ENCODE results near the gene AP3S2. TPM values are rescaled to one million over a fixed set of nuclear protein-coding genes. Genes with fewer than 3 reads are reported as not detected.

AP3S2 gene
- total RNA-seq, 1 donor: 73.0 TPM

DNA sequence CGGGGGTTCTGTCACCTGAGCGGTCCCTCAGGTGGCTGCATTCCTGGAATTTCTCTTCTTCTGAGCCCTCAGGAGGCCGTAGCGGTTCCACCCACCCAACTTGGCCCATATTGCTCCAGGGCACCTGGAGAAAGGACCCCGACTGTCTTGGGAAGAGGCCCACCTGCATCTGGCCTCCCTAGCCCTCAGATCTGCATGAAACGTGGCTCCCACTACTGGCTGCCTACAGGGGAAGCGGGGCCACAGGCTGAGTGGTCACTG lies 69.3 kb downstream of the AP3S2 start:
- DNase-seq (ENCODE audit: low read depth): no peak
- no peak overlapping the region for H3K4me3 ChIP-seq (ENCODE audit: low read depth, low read length)
- TF ChIP-seq, protein P1, sequence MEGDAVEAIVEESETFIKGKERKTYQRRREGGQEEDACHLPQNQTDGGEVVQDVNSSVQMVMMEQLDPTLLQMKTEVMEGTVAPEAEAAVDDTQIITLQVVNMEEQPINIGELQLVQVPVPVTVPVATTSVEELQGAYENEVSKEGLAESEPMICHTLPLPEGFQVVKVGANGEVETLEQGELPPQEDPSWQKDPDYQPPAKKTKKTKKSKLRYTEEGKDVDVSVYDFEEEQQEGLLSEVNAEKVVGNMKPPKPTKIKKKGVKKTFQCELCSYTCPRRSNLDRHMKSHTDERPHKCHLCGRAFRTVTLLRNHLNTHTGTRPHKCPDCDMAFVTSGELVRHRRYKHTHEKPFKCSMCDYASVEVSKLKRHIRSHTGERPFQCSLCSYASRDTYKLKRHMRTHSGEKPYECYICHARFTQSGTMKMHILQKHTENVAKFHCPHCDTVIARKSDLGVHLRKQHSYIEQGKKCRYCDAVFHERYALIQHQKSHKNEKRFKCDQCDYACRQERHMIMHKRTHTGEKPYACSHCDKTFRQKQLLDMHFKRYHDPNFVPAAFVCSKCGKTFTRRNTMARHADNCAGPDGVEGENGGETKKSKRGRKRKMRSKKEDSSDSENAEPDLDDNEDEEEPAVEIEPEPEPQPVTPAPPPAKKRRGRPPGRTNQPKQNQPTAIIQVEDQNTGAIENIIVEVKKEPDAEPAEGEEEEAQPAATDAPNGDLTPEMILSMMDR (IDR thresholded peaks at IDR 0.05; ENCODE audit: insufficient read depth, low read depth, low read length): no peak

DNA sequence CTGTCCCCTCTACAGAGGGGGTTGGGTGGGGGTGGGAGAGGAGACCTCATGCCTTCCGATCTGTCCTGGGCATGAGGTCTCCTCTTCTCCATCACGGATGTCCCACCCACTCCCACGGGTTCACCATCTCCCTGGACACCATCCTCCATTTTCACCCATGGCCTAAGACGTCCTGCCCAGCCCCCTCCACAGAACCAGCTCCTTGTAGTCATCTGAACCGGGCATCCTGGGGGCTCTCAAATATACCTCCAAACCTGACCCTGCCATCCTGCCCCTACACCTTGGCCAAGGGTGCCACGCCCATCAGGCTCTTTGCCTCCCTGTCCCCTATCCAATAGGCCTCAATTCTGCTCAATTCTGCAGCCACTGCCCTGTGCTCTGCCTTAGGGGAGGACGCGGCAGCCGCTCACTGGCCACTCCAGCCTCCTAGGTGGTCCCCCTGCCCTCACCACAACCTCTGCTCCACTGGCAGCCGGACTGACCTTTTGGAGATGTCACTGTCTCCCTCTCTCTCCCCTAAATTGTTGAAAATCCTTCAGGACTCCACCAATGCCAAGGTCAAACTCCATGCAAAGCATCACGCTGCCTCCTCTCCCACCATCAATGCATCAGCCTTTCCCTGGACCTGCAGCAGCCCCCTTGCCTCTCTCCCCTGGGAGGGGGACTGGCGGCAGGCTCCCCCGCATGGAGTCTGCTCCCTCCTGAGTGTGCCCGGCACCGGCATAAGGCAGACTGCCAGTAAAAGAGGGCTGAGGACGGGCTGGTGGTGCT lies 69.8 kb downstream of the AP3S2 start:
- TF ChIP-seq, protein P1 (IDR thresholded peaks at IDR 0.05; ENCODE audit: insufficient read depth, low read depth, low read length): no peak
- H3K4me3 ChIP-seq (ENCODE audit: low read depth, low read length): no peak overlapping the region
- DNase-seq (ENCODE audit: low read depth): no peak

DNA sequence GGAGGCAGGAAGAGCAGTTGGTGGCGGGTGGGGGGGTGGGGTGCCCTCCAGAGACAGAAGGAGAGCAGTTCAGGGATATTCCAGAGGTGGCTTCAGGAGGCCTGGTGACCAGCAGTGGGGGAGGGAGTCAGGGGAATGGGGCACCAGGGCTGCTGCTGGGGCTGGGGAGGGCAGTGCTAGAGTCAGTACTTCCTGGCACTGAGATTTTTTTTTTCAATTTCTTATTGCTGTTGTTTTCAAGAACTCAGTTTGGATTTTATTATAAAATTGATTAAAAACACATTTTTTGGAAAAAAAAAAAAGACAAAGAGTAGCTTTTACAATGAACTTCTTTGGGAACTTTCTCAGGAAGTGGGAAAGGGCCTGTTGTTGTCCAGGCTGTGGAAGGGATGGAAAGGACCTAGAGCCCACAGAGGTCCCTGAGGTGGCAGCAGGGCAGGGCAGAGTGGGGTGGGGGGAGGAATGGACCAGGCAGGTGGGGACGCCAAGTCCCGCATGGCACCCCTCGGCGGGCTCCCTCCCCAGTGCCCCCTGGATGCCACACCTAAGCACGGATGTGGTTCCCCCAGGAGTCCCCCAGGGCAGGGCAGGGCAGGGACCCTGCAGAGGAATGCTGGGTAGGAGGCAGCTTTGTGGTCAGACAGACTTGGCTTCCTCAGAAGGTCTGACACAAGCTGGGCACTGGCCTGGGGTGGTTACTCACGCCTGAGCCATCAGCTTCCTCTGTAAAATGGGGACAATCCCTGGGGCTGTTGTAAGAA lies 70.7 kb downstream of the AP3S2 start:
- H3K4me3 ChIP-seq (ENCODE audit: low read depth, low read length): no peak overlapping the region
- TF ChIP-seq, protein P1 (IDR thresholded peaks at IDR 0.05; ENCODE audit: insufficient read depth, low read depth, low read length): no peak
- no peak for DNase-seq (ENCODE audit: low read depth)

DNA sequence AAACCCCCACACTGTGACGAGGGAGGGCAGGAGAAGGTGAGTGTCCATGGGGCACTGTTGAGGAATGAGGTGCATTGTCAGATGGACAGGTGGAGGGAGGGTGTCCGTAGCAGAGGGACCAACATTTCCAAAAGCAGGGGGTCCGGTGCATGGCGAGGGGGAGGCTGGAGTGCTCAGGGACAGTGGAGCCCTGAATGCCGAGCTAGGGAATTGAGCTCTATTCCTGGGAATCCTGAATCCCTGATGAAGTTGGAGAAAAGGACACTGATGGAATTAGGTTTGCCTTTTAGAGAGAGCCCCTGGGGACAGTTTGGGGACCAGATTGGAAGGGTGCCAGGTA lies 71.2 kb downstream of the AP3S2 start:
- TF ChIP-seq, protein P1 (IDR thresholded peaks at IDR 0.05; ENCODE audit: insufficient read depth, low read depth, low read length): no peak
- H3K4me3 ChIP-seq (ENCODE audit: low read depth, low read length): no peak overlapping the region
- no peak for DNase-seq (ENCODE audit: low read depth)

DNA sequence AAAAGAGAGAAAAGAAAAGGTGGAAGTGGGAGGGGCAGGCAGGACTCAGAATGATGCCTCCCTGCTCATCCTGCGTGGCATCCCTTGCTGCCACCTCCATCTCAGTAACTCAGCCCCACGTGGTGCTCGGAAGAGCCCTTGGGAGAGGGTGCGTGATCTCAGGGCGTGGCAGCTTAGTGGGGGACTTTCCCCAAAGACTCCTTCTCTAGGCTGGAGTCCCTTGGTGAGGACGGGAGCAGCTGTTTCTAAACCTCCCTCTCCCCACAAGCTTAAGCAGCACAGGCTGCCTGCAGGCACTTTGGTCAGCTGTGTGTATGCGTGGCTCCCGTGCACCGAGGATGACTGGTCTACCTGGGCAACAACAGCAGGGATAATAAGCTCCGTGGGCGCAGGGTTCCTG lies 71.8 kb downstream of the AP3S2 start:
- DNase-seq (ENCODE audit: low read depth): no peak
- H3K4me3 ChIP-seq (ENCODE audit: low read depth, low read length): no peak overlapping the region
- TF ChIP-seq, protein P1 (IDR thresholded peaks at IDR 0.05; ENCODE audit: insufficient read depth, low read depth, low read length): no peak

DNA sequence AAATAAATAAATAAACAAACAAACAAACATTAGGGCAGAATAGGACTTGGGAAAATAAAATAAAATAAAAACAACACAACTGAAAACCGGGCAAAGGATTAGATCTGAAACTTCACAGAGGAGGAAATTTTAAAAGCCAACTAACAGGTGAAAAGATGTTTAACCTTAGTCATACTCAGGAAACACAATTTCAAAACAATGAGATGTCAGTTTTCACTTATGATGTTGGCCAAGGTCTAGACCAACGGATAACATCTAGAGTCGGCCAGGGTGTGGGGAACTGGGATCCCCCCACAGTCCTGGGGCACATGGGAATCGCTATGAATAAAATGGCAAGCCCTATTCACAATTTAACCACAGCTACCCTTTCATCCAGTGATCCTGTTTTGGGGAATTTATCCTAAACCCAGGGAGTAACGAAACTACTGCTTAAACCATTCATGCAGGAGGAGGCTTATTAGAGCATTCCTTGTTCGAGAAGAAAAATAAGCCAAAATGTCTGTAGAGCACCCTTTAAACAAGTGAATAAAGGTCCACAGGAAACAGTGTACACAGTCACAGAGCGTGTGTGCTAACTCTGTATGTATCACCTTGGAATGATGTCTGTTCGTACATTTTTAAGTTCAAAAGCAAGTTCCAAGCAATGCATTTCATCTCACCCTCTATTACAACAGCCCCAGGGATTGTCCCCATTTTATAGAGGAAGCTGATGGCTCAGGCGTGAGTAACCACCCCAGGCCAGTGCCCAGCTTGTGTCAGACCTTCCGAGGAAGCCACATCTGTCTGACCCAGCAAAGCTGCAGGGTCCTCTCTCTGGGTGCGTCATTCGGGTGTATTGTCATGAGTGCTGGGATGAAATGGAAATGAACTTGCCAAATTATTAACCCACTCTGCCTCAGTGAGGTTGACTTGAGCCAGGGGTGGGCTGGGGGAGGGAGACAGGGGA lies 72.9 kb downstream of the AP3S2 start:
- H3K4me3 ChIP-seq (ENCODE audit: low read depth, low read length): no peak overlapping the region
- TF ChIP-seq, protein P1 (IDR thresholded peaks at IDR 0.05; ENCODE audit: insufficient read depth, low read depth, low read length): no peak
- peak; percentile 79 for DNase-seq (ENCODE audit: low read depth)
